Measurements from ENCODE around the gene JOSD2. TPM values are rescaled to one million over a fixed set of nuclear protein-coding genes. Genes with fewer than 3 reads are reported as not detected.

The JOSD2 gene
- total RNA-seq, 2 experiments from 2014 or later: 21.6 to 22.6 TPM

- Mint-ChIP-seq H3K4me1 (ENCODE audit: low read depth) (peaks cover 19% of the 10 kb centered on the region), H3K4me3 (no peak overlapping the region), H3K27ac (no peak overlapping the region), H3K36me3 (ENCODE audit: low read depth) (no peaks in the 10 kb centered on the region), H3K27me3 (no peaks in the 10 kb centered on the region), H3K9me3 (no peaks in the 10 kb centered on the region)
- ATAC-seq (no peak), DNase-seq (no peak)
- ChIA-PET POLR2A (no interaction called here), CTCF (interaction anchor here (1.3 kb wide), 1 partner anchor 62 kb away, joined by 3 read pairs; no protein-coding TSS in a partner anchor)
- TF ChIP-seq CTCF (IDR thresholded peaks at IDR 0.05): no peak
- intact Hi-C loops (cut with micrococcal nuclease): no loop called here
Measured at GRCh38 chr19:50494186-50495019, 16.6 kb downstream of the JOSD2 start.

GRCh38 chr19:50493171-50493570, 17.8 kb downstream of the JOSD2 start:
- no peak for TF ChIP-seq CTCF (IDR thresholded peaks at IDR 0.05)
- intact Hi-C loops (cut with micrococcal nuclease): no loop called here
- Mint-ChIP-seq H3K27ac (no peak overlapping the region), H3K27me3 (no peaks in the 10 kb centered on the region), H3K4me3 (no peak overlapping the region), H3K36me3 (ENCODE audit: low read depth) (peaks cover 4% of the 10 kb centered on the region), H3K4me1 (ENCODE audit: low read depth) (peaks cover 19% of the 10 kb centered on the region), H3K9me3 (no peaks in the 10 kb centered on the region)
- DNase-seq: no peak
- POLR2A ChIA-PET: no interaction called here
- CTCF ChIA-PET: no interaction called here
- no peak for ATAC-seq

- DNase-seq (peak; percentile 69), ATAC-seq (peak; percentile 97)
- no peaks in the 10 kb centered on the region for H3K9me3 Mint-ChIP-seq
- ChIA-PET CTCF (no interaction called here), POLR2A (no interaction called here)
- peak overlapping the region; percentile 70 for H3K27ac Mint-ChIP-seq
- peaks cover 4% of the 10 kb centered on the region for H3K36me3 Mint-ChIP-seq (ENCODE audit: low read depth)
- TF ChIP-seq CTCF (IDR thresholded peaks at IDR 0.05): no peak
- intact Hi-C loops (cut with micrococcal nuclease): no loop called here
- peak overlapping the region; percentile 34 for H3K4me3 Mint-ChIP-seq
- no peaks in the 10 kb centered on the region for H3K27me3 Mint-ChIP-seq
- peaks cover 21% of the 10 kb centered on the region for H3K4me1 Mint-ChIP-seq (ENCODE audit: low read depth)
Measured at GRCh38 chr19:50492303-50493052, 18.5 kb downstream of the JOSD2 start.

- peaks cover 9% of the 10 kb centered on the region for H3K36me3 Mint-ChIP-seq (ENCODE audit: low read depth)
- no peak for TF ChIP-seq CTCF (IDR thresholded peaks at IDR 0.05)
- H3K4me3 Mint-ChIP-seq: no peak overlapping the region
- ChIA-PET POLR2A (no interaction called here), CTCF (interaction anchor here (0.8 kb wide), 1 partner anchor 47 kb away, joined by 3 read pairs; no protein-coding TSS in a partner anchor)
- H3K9me3 Mint-ChIP-seq: peaks cover 5% of the 10 kb centered on the region
- H3K27ac Mint-ChIP-seq: no peak overlapping the region
- DNase-seq: no peak
- H3K27me3 Mint-ChIP-seq: no peaks in the 10 kb centered on the region
- ATAC-seq: no peak
- intact Hi-C loops (cut with micrococcal nuclease): no loop called here
- peaks cover 21% of the 10 kb centered on the region for H3K4me1 Mint-ChIP-seq (ENCODE audit: low read depth)
Measured at GRCh38 chr19:50490991-50491472, 20.0 kb downstream of the JOSD2 start.

- Mint-ChIP-seq H3K27me3 (no peaks in the 10 kb centered on the region), H3K4me3 (no peak overlapping the region), H3K27ac (no peak overlapping the region), H3K36me3 (ENCODE audit: low read depth) (peaks cover 15% of the 10 kb centered on the region), H3K9me3 (peaks cover 5% of the 10 kb centered on the region), H3K4me1 (ENCODE audit: low read depth) (peaks cover 21% of the 10 kb centered on the region)
- intact Hi-C loops (cut with micrococcal nuclease): no loop called here
- POLR2A ChIA-PET: no interaction called here
- ATAC-seq (no peak), DNase-seq (no peak)
- TF ChIP-seq CTCF (IDR thresholded peaks at IDR 0.05): no peak
- CTCF ChIA-PET: interaction anchor here (0.8 kb wide), 1 partner anchor 47 kb away, joined by 3 read pairs; no protein-coding TSS in a partner anchor
Measured at GRCh38 chr19:50490411-50490811, 20.6 kb downstream of the JOSD2 start.

All from activated CD8-positive, alpha-beta T cell treated with anti-CD3 and anti-CD28 coated beads for 36 hours (primary cell).